GM18507 (cell line): Measurements from ENCODE around the gene SEC22C.
A peak's percentile ranks its signal among the peaks of the same experiment; 100 is the strongest.
"Not testable (repeated sequence)": the region's sequence is repeated elsewhere in the genome, so short reads cannot be mapped to it uniquely, and the experiment has no call there.

ENCODE experiments used
- DNase-seq: peaks from one replicate; pipeline ENCODE4 v3.0.0; 2011; ENCODE audit warnings: low read depth; ENCODE audit not compliant: insufficient read length; ENCODE audit errors: extremely low spot score
- FAIRE-seq: peaks from 2 replicates; lab custom pipeline; 2011; peaks lifted over from hg19 to GRCh38; lab: Jason Lieb, UNC

SEC22C gene, protein sequence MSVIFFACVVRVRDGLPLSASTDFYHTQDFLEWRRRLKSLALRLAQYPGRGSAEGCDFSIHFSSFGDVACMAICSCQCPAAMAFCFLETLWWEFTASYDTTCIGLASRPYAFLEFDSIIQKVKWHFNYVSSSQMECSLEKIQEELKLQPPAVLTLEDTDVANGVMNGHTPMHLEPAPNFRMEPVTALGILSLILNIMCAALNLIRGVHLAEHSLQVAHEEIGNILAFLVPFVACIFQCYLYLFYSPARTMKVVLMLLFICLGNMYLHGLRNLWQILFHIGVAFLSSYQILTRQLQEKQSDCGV

GRCh38 chr3:42581709-42582473 is at the start of gene SEC22C:
Gene SEC22C, minus strand, starts transcription at chr3:42581967. Its CDS starts 12,921 bp downstream, at chr3:42569046.
- peak; percentile 99 for DNase-seq
- FAIRE-seq = peak; percentile 93

DNA sequence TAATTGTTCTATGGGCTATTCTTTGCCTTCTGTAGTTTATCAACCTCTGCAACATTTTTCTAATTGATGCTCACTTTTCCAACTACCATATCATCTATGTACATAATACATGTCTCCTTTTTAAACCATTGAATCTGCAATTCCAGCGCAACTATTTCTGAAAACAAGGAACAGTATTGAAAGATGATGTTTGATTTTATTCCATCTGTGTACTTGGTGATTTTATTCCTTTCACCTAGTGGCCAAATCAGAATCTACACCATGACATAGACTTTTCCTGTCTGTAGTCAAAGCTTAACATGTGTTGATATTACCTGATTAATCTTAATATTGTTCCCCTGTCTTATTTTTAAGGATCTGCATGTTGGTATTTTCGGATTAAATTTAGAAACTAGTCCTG is 31.7 kb upstream of the SEC22C start:
- peak; percentile 69 for FAIRE-seq
- DNase-seq = no peak

- DNase-seq = no peak
Observed at GRCh38 chr3:42612928-42613327, 31.2 kb upstream of the SEC22C start.

GRCh38 chr3:42612217-42612616 is 30.4 kb upstream of the SEC22C start:
- DNase-seq (no peak), FAIRE-seq (peak; percentile 54)

More at GRCh38 chr3:42612928-42613327, 31.2 kb upstream of the SEC22C start:
- no peak for FAIRE-seq

GRCh38 chr3:42610976-42611375 is 29.2 kb upstream of the SEC22C start:
- no peak for FAIRE-seq

GRCh38 chr3:42608581-42608980 is 26.8 kb upstream of the SEC22C start:
- DNase-seq (no peak), FAIRE-seq (no peak)

More at GRCh38 chr3:42610976-42611375, 29.2 kb upstream of the SEC22C start:
- no peak for DNase-seq

- DNase-seq (no peak), FAIRE-seq (no peak)
Observed at GRCh38 chr3:42605546-42606173, 23.9 kb upstream of the SEC22C start.

DNA sequence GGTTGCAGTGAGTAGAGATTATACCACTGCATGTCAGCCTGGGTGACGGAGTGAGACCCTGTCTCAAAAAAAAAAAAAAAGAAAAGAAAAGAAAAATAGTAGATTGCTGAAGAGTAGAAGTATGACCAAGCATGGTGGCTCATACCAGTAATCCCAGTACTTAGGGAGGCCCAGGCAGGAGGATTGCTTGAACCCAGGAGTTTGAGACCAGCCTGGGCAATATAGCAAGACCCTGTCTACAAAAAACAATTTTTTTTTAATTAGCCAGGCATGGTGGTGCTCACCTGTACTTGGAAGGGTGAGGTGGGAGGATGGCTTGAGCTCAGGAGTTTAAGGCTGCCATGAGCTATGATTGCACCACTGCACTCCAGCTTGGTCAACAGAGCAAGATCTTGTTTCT is 21.2 kb upstream of the SEC22C start:
- no peak for FAIRE-seq
- no peak for DNase-seq

- DNase-seq = no peak
- no peak for FAIRE-seq
Observed at GRCh38 chr3:42601896-42602581, 20.3 kb upstream of the SEC22C start.

DNA sequence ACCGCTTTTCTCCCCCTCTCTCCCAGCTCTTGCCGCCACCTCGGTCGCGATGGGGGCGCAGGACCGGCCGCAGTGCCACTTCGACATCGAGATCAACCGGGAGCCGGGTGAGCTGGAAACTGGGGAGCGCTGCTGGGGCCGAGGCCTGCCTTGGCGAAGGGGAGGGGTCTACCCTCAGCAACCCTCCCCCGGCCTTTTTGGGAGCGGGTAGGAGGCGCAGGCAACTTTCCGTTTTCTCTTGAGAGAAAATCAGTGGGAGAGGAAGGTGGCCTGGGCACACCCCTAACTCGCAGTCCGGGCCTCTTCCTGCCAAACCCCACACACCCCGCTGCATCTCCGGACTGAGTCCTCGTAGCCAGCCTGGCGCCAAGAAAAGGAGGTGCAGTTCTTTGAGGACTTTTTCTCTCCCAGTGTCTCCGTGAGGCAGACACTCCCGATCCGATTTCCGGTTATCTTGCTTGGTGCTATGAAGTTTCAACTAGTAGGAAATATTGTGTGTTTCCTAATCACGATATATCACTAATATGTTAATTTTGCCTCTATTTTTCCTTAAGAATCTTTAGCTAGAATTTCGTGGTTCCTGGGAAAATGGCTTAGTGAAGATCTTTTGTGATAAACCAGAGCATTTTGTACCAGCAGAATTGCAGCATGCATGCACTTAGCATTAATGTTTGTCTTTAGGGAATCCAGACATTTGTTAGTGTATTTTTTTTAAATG is 19.4 kb upstream of the SEC22C start:
- DNase-seq = no peak

DNA sequence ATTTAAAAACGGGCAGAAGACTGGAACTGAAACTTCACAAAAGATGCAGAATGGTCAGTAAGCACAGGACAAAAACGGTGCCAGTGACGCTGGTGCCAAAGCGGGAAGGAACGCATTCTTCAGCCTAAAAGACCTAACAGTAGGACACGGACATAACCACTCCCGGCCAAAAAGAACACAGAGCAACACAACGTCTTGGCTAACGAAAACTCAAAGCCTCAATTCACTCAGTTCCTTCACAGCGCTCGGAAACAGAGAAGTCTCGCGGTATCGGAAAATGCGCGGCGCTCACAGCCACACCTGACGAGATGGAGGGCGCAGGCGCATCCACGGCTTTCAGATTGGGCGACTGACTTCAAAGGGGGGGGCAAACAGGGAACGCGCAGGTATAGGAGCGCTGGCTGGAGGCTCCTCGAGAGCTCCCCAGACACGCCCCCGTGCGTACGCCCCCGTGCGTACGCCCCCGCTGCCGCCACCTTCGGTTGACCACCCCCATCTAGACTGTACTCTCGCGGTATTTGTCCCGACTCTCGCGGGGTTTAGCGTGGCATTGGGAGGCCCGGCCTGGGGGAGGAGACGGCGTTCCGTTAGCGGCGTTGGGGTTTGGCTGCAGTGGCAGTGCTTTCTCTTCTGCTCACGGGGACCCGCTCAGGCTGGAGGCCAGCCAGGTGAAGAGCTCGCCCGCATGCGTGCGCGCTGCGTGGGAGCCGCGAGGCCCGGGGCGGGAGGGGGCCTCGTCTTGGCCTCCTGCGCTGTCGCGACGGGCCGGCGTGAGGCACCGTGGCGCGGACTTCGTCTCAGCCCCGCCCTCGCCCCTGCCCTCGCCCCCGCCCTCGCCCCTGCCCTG is 18.6 kb upstream of the SEC22C start, which contains the start of gene NKTR:
TSS of gene NKTR (plus strand) at position 576 of the 847 bp plus-strand sequence. CDS start 321 bp downstream, outside the sequence.
- FAIRE-seq (peak; percentile 99), DNase-seq (peak; percentile 82)

More for the DNA sequence above, 19.4 kb upstream of the SEC22C start:
- peak; percentile 53 for FAIRE-seq

DNA sequence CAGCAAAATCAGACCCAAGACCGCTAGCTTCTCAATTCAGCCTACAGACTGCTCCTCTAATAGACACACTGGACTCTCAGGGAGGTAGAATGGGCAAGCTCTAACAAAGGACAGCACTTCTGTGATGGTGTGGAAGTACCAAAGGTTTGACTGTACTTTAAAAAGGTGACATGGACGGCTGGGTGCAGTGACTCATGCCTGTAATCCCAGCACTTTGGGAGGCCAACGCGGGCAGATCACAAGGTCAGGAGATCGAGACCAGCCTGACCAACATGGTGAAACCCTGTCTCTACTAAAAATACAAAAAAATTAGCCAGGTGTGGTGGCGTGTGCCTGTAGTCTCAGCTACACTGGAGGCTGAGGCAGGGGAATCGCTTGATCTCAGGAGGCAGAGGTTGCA is 15.3 kb upstream of the SEC22C start:
- not testable (repeated sequence) for FAIRE-seq, DNase-seq

GRCh38 chr3:42595682-42596081 is 13.9 kb upstream of the SEC22C start:
- no peak for DNase-seq
- no peak for FAIRE-seq

GRCh38 chr3:42593635-42594034 is 11.9 kb upstream of the SEC22C start:
- FAIRE-seq (no peak), DNase-seq (no peak)

DNA sequence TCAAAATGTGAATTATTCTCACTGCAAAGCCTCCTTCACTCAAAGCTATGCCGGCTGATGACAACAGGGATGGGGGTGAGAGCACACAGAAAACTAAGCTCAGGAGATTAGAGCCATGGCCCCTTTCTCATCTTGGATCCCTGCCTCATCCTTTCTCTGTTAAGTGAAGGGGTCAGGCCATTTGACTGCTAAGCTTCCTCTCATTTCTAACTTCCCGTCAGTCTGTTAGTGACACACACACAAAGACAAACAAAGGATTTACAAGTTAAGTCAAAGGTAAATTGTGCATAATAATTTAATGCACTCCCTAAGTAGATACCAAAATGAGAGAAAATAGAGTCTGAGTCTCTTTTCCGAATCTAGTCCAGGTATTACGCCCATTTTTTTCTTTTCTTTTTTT is 10.0 kb upstream of the SEC22C start:
- DNase-seq (no peak), FAIRE-seq (no peak)

- no peak for FAIRE-seq
Observed at GRCh38 chr3:42590989-42591756, 9.4 kb upstream of the SEC22C start.

DNA sequence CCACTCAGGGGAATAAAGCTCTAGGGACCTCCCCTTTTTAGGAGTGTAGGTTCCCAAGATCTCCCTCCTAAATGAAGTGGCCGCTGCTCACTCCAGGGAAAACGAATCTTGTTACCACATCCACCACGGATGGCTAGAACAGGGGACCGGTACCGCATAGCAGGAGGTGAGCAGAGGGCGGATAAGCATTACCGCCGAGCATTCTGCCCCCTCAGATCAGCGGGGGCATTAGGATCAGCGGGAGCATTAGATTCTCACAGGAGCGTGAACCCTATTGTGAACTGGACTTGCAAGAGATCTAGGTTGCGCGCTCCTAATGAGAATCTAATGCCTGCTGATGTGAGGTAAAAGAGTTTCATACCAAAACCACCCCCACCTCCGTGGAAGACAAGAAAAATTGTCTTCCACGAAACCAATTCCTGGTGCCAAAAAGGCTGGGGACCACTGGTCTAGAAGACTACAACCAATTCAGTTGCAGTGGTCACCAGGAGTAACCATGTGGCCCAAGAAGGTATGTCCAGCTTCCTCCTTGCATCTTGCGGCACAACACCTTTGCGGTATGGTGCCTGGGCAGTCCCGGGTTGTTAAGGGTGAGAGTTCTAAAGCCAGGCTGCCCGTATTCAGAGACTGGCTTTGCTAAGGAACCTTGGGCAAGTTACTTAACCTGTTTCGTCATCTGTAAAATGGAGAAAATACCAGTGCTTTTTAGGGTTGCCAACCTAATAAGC is 7.8 kb upstream of the SEC22C start:
- FAIRE-seq (no peak), DNase-seq (no peak)

More at GRCh38 chr3:42590989-42591756, 9.4 kb upstream of the SEC22C start:
- no peak for DNase-seq
